ENCODE data around the gene ARRDC5.
"Not testable (repeated sequence)": the region's sequence is repeated elsewhere in the genome, so short reads cannot be mapped to it uniquely, and the experiment has no call there.

Gene ARRDC5

GRCh38 chr19:4847190-4847973 lies 55.3 kb downstream of the ARRDC5 start:
- no peak for DNase-seq (ENCODE audit: low read depth)
- H3K4me3 ChIP-seq (ENCODE audit: low read length): no peak overlapping the region
- TF ChIP-seq CTCF (conservative IDR thresholded peaks at IDR 0.05; ENCODE audit: low read depth, low read length): no peak

- not testable (repeated sequence) for H3K4me3 ChIP-seq (ENCODE audit: low read length); DNase-seq (ENCODE audit: low read depth)
These were observed 56.7 kb downstream of the ARRDC5 start for GRCh38 chr19:4845975-4846374.

GRCh38 chr19:4844348-4845179 lies 58.1 kb downstream of the ARRDC5 start:
- H3K4me3 ChIP-seq (ENCODE audit: low read length): no peak overlapping the region
- no peak for TF ChIP-seq CTCF (conservative IDR thresholded peaks at IDR 0.05; ENCODE audit: low read depth, low read length)
- no peak for DNase-seq (ENCODE audit: low read depth)

GRCh38 chr19:4843647-4843965 lies 59.1 kb downstream of the ARRDC5 start:
- no peak for TF ChIP-seq CTCF (conservative IDR thresholded peaks at IDR 0.05; ENCODE audit: low read depth, low read length)
- no peak overlapping the region for H3K4me3 ChIP-seq (ENCODE audit: low read length)
- no peak for DNase-seq (ENCODE audit: low read depth)

Measured in retinal pigment epithelial cell (primary cell).